Measurements from ENCODE around the gene CATSPER3.

CATSPER3 gene

GRCh38 chr5:135040333-135041144, 72.8 kb downstream of the CATSPER3 start:
- H3K27me3 ChIP-seq (ENCODE audit: insufficient read depth, low read length, poor library complexity, severe bottlenecking), result no peaks in the 10 kb centered on the region

DNA sequence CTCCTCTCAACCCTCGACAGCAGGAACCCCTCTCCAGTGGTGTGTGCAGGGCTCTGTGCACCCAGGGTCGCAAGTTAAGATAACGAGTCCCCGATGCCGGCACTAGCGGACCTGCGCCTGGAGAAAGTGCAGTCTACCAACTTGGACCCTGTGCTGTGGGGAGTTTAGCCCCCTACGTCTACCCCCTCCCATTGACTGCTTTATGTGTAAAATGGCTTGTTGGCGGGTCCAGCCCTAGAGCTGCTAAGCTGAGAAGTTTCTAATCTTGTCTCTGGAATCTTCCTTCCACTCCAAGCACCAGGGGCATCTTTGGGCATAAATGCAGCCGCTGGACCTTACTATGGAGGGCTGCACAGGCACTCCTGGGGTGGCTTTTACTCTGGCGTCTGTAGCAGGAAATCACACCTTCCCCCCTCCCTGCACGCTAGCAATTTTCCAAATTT, 73.5 kb downstream of the CATSPER3 start:
- no peak overlapping the region for H2AFZ ChIP-seq (ENCODE audit: low read length)
- no peaks in the 10 kb centered on the region for H3K27me3 ChIP-seq (ENCODE audit: insufficient read depth, low read length, poor library complexity, severe bottlenecking)
- H3K4me1 ChIP-seq (ENCODE audit: insufficient read depth, low read length, poor library complexity, severe bottlenecking), result peaks cover 13% of the 10 kb centered on the region
- H3F3A ChIP-seq (ENCODE audit: low read depth), result no peaks in the 10 kb centered on the region
- H3K4me3 ChIP-seq (ENCODE audit: low read length, poor library complexity, severe bottlenecking), result no peak overlapping the region
- no peaks in the 10 kb centered on the region for H3K9me2 ChIP-seq (replicated peaks; ENCODE audit: low read depth, low read length)
- no peaks in the 10 kb centered on the region for H3K36me3 ChIP-seq (ENCODE audit: insufficient read depth, low read length)
- H3K79me2 ChIP-seq (ENCODE audit: insufficient read depth, low read length), result no peaks in the 10 kb centered on the region
- H3K9me3 ChIP-seq (ENCODE audit: insufficient read depth, low read depth, low read length), result no peaks in the 10 kb centered on the region
- H4K20me1 ChIP-seq (ENCODE audit: insufficient read depth, low read length, poor library complexity, severe bottlenecking), result no peaks in the 10 kb centered on the region
- no peak overlapping the region for H3K4me2 ChIP-seq (ENCODE audit: low read depth, low read length, poor library complexity, severe bottlenecking)
- H3K9ac ChIP-seq (ENCODE audit: low read depth, low read length, poor library complexity, severe bottlenecking), result no peak overlapping the region
- TF ChIP-seq EZH2phosphoT487 (IDR thresholded peaks at IDR 0.05; ENCODE audit: borderline replicate concordance) (no peak), CTCF (conservative IDR thresholded peaks at IDR 0.05; ENCODE audit: low read length) (no peak)

More at GRCh38 chr5:135040333-135041144, 72.8 kb downstream of the CATSPER3 start:
- Histone ChIP-seq H3K9me3 (ENCODE audit: insufficient read depth, low read depth, low read length) (no peaks in the 10 kb centered on the region), H3K9ac (ENCODE audit: low read depth, low read length, poor library complexity, severe bottlenecking) (no peak overlapping the region), H4K20me1 (ENCODE audit: insufficient read depth, low read length, poor library complexity, severe bottlenecking) (no peaks in the 10 kb centered on the region), H3K4me1 (ENCODE audit: insufficient read depth, low read length, poor library complexity, severe bottlenecking) (peaks cover 13% of the 10 kb centered on the region), H2AFZ (ENCODE audit: low read length) (no peak overlapping the region), H3K4me2 (ENCODE audit: low read depth, low read length, poor library complexity, severe bottlenecking) (no peak overlapping the region), H3K36me3 (ENCODE audit: insufficient read depth, low read length) (no peaks in the 10 kb centered on the region), H3K79me2 (ENCODE audit: insufficient read depth, low read length) (no peaks in the 10 kb centered on the region), H3F3A (ENCODE audit: low read depth) (no peaks in the 10 kb centered on the region), H3K9me2 (replicated peaks; ENCODE audit: low read depth, low read length) (no peaks in the 10 kb centered on the region), H3K4me3 (ENCODE audit: low read length, poor library complexity, severe bottlenecking) (no peak overlapping the region)
- TF ChIP-seq EZH2phosphoT487 (IDR thresholded peaks at IDR 0.05; ENCODE audit: borderline replicate concordance), result no peak
- no peak for TF ChIP-seq CTCF (conservative IDR thresholded peaks at IDR 0.05; ENCODE audit: low read length)

DNA sequence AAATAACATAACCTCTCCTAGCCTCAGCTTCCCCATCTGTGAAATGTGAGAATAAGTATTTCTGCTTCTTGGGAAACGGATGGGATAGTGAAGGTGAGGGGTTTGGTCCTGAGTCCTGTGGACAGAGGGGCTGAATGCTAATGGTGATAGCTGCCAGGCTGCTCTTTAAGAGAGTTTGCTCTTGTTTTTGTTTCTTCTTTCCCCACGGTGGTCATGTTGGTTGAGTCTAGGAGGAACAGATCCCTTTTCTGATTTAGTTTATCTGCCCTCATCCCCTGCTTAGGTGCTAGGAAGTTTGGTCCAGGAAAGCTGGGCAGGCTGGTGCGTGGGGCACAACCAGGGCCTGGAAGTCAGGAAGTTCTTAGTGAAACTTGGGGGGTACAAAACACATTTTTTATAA, 74.0 kb downstream of the CATSPER3 start:
- Histone ChIP-seq H4K20me1 (ENCODE audit: insufficient read depth, low read length, poor library complexity, severe bottlenecking) (no peaks in the 10 kb centered on the region), H3F3A (ENCODE audit: low read depth) (no peaks in the 10 kb centered on the region), H3K27me3 (ENCODE audit: insufficient read depth, low read length, poor library complexity, severe bottlenecking) (no peaks in the 10 kb centered on the region), H3K4me1 (ENCODE audit: insufficient read depth, low read length, poor library complexity, severe bottlenecking) (peaks cover 10% of the 10 kb centered on the region), H2AFZ (ENCODE audit: low read length) (no peak overlapping the region), H3K4me2 (ENCODE audit: low read depth, low read length, poor library complexity, severe bottlenecking) (no peak overlapping the region), H3K4me3 (ENCODE audit: low read length, poor library complexity, severe bottlenecking) (no peak overlapping the region), H3K9ac (ENCODE audit: low read depth, low read length, poor library complexity, severe bottlenecking) (no peak overlapping the region), H3K9me3 (ENCODE audit: insufficient read depth, low read depth, low read length) (no peaks in the 10 kb centered on the region), H3K36me3 (ENCODE audit: insufficient read depth, low read length) (no peaks in the 10 kb centered on the region), H3K79me2 (ENCODE audit: insufficient read depth, low read length) (no peaks in the 10 kb centered on the region), H3K9me2 (replicated peaks; ENCODE audit: low read depth, low read length) (no peaks in the 10 kb centered on the region)
- no peak for TF ChIP-seq EZH2phosphoT487 (IDR thresholded peaks at IDR 0.05; ENCODE audit: borderline replicate concordance)

All from Loucy (cell line).